Suprapubic skin (tissue), 4 donors: Measurements from ENCODE around the gene AIRE. TPM values are rescaled to one million over a fixed set of nuclear protein-coding genes. Genes with fewer than 3 reads are reported as not detected.

ENCODE experiments used
- DNase-seq, 2 donors: peaks; one replicate each; pipeline ENCODE4 v3.0.0-alpha.2; 2019; ENCODE audit warnings: low spot score in 2 of 2
- H3K27ac ChIP-seq: fragments of 200-600 bp; sonication (generic); one replicate; pipeline ENCODE4 v1.5.1; 2019
- H3K27me3 ChIP-seq: fragments of 200-600 bp; sonication (generic); one replicate; pipeline ENCODE4 v1.5.1; 2019
- H3K36me3 ChIP-seq: fragments of 200-600 bp; sonication (generic); one replicate; pipeline ENCODE4 v1.5.1; 2019
- H3K4me1 ChIP-seq: fragments of 200-600 bp; sonication (generic); one replicate; pipeline ENCODE4 v1.5.1; 2019
- H3K4me3 ChIP-seq: fragments of 200-600 bp; sonication (generic); one replicate; pipeline ENCODE4 v1.5.1; 2019; ENCODE audit warnings: mild to moderate bottlenecking
- H3K9me3 ChIP-seq: fragments of 200-600 bp; sonication (generic); one replicate; pipeline ENCODE4 v1.5.1; 2019
- CTCF ChIP-seq, 2 donors: fragments of 200-600 bp in 1 of 2; fragments of 450-650 bp in 1 of 2; sonication (generic) in 1 of 2; IDR thresholded peaks; one replicate each; pipeline ENCODE4 v1.5.1; 2016 to 2019; ENCODE audit warnings: antibody characterized with exemption in 2 of 2, mild to moderate bottlenecking in 1 of 2, moderate library complexity in 1 of 2
- EP300 ChIP-seq: sonication (generic); formaldehyde crosslinking; IDR thresholded peaks from one replicate; pipeline ENCODE4 v1.6.1; 2017; ENCODE audit warnings: antibody characterized with exemption
- POLR2A ChIP-seq, 2 donors: fragments of 450-650 bp; IDR thresholded peaks; one replicate each; pipeline ENCODE4 v1.6.1; 2017; ENCODE audit warnings: antibody characterized with exemption in 2 of 2, mild to moderate bottlenecking in 2 of 2, moderate library complexity in 2 of 2
- POLR2AphosphoS5 ChIP-seq, 3 donors: sonication (generic); formaldehyde crosslinking; IDR thresholded peaks; one replicate each; pipeline ENCODE4 v1.6.1; 2017; ENCODE audit warnings: antibody characterized with exemption in 3 of 3
- WGBS: methylation state at CpG from one replicate; pipeline ENCODE4 v1.1.5; 2018; 5-methylcytosine and 5-hydroxymethylcytosine counted together
- total RNA-seq, 4 donors: library from RNA; depleted of rRNA; stranded (reverse); fragments of >200 nt; gene quantifications; one replicate each; pipeline ENCODE4 v1.1.0, GENCODE V29; 2016

Gene AIRE
- total RNA-seq, 4 donors from 2014 or later: not detected

DNA sequence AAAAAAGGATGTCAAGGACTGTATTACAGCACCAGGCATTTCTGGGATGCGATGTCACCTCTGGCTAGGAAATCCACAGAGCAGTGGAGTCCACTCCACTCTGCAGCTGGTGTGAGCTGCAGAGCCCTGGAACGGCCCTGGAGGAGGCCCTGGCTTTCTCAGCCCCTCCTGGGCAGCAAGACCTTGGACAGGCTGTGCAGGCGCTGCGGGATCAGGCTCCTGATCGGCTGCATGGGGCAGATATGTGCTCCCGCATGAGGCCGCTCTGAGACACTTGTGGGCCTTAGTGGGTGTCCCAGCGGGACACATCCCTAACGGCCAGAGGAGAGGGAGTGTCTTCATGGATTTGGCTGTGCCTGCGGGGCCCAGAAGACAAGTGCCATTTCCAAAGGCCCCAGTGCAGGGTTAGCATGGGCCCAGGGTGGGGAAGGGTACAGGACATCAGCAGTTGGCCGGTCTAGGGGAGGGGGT is 30.1 kb upstream of the AIRE start:
- WGBS: 85% methylated on average over 10 of the region's 11 CpGs
- peak; percentile 34 to 58 for DNase-seq
- Histone ChIP-seq H3K4me3 (no peak overlapping the region), H3K9me3 (no peaks in the 10 kb centered on the region), H3K36me3 (no peaks in the 10 kb centered on the region), H3K27ac (no peak overlapping the region), H3K27me3 (peaks cover 6% of the 10 kb centered on the region), H3K4me1 (no peaks in the 10 kb centered on the region)
- TF ChIP-seq POLR2AphosphoS5 (IDR thresholded peaks at IDR 0.05): no peak
- no peak for TF ChIP-seq EP300
- no peak for TF ChIP-seq CTCF (IDR thresholded peaks at IDR 0.05)
- TF ChIP-seq POLR2A (IDR thresholded peaks at IDR 0.05): no peak

DNA sequence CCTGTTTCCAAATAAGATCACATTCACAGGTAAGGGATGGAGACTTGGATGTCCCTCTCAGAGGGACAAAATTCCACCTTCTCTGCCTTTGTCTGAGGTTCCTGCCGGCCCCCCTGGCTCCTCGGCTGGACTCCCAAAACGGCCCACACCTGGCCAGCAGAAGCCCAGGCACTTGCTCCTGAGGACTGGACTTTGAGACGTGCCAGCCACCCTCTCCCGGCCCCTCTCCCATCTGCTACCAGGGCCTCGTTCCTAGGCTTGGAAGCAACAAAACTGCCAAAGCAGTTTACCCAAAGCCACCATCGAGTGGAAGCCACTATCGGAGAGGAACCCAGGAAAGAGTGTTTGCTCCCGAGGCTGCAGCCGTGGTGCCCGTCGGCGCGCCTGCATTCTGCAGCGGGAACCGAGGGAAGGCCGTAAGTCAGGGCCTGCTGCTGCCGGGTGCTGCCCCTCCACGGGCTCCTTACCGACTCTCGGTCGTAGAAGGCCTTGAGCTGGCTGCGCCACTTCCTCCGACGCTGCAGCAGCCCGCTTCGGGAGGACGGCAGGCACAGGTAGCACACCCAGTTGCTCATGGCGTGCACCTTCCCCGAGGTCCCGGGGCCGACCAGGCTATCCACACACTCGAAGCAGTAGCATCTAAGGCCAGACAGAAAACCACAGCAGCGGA is 27.5 kb upstream of the AIRE start:
- Histone ChIP-seq H3K27me3 (peaks cover 6% of the 10 kb centered on the region), H3K36me3 (no peaks in the 10 kb centered on the region), H3K4me3 (no peak overlapping the region), H3K4me1 (no peaks in the 10 kb centered on the region), H3K9me3 (no peaks in the 10 kb centered on the region), H3K27ac (no peak overlapping the region)
- TF ChIP-seq CTCF (IDR thresholded peaks at IDR 0.05) (no peak), EP300 (no peak), POLR2AphosphoS5 (IDR thresholded peaks at IDR 0.05) (no peak), POLR2A (IDR thresholded peaks at IDR 0.05) (no peak)
- DNase-seq: no peak
- WGBS: 91% methylated on average over 25 of the region's 34 CpGs

DNA sequence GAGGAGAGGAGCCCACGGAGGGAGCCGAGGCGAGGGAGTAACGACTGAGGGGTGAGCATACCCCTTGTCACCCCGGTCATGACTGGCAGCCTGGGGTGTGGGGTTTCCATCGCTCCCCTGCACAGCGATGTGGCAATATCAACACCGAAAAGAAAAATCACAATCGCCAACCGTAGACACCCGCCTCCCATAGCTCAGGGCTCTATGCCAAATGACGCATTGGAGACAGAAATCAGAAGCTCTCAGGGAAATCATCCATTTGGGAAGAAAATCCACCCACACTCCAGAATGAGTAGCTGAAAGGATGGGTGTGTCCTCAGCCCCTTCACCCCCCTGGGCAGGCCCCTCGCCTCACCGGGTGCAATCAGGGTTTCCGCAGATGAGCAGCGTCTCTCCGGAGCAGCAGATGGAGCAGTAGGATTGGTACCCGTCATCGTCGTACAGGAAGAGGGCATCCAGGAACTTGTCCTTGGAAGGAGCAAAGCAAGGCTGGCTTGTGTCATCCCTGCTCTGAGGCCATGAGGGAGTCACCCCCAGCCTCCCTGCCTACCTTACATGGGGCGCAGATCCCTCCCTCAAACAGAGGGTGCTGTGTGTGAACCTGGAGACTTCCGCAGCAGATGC is 26.5 kb upstream of the AIRE start:
- Histone ChIP-seq H3K36me3 (no peaks in the 10 kb centered on the region), H3K27me3 (peaks cover 1% of the 10 kb centered on the region), H3K4me1 (peaks cover 3% of the 10 kb centered on the region), H3K27ac (no peak overlapping the region), H3K9me3 (no peaks in the 10 kb centered on the region), H3K4me3 (no peak overlapping the region)
- no peak for TF ChIP-seq POLR2AphosphoS5 (IDR thresholded peaks at IDR 0.05)
- TF ChIP-seq CTCF (IDR thresholded peaks at IDR 0.05): no peak
- no peak for TF ChIP-seq POLR2A (IDR thresholded peaks at IDR 0.05)
- no peak for TF ChIP-seq EP300
- no peak for DNase-seq
- WGBS: 83% methylated on average over 22 of the region's 22 CpGs

- 71% methylated on average over 4 of the region's 4 CpGs for WGBS
- no peak for TF ChIP-seq POLR2AphosphoS5 (IDR thresholded peaks at IDR 0.05)
- TF ChIP-seq EP300: no peak
- TF ChIP-seq CTCF (IDR thresholded peaks at IDR 0.05): no peak
- H3K4me3 ChIP-seq: no peak overlapping the region
- peaks cover 3% of the 10 kb centered on the region for H3K4me1 ChIP-seq
- H3K9me3 ChIP-seq: no peaks in the 10 kb centered on the region
- no peak overlapping the region for H3K27ac ChIP-seq
- H3K36me3 ChIP-seq: no peaks in the 10 kb centered on the region
- H3K27me3 ChIP-seq: no peaks in the 10 kb centered on the region
- DNase-seq: no peak
Measured at GRCh38 chr21:44260066-44260465, 25.6 kb upstream of the AIRE start.

- H3K27ac ChIP-seq: no peak overlapping the region
- peaks cover 3% of the 10 kb centered on the region for H3K4me1 ChIP-seq
- H3K9me3 ChIP-seq: no peaks in the 10 kb centered on the region
- no peak overlapping the region for H3K4me3 ChIP-seq
- WGBS: 75% methylated on average over 8 of the region's 19 CpGs
- no peak for DNase-seq
- H3K27me3 ChIP-seq: no peaks in the 10 kb centered on the region
- TF ChIP-seq CTCF (IDR thresholded peaks at IDR 0.05) (no peak), POLR2AphosphoS5 (IDR thresholded peaks at IDR 0.05) (no peak), POLR2A (IDR thresholded peaks at IDR 0.05) (no peak), EP300 (no peak)
- no peaks in the 10 kb centered on the region for H3K36me3 ChIP-seq
Measured at GRCh38 chr21:44260791-44261631, 24.7 kb upstream of the AIRE start.
